Eye (tissue), 1 donor: ENCODE results near the gene PDGFC.

Experiments
- DNase-seq: peaks from one replicate; pipeline ENCODE4 v3.0.0-alpha.2; 2015

The PDGFC gene

GRCh38 chr4:156778606-156779005, 193.0 kb downstream of the PDGFC start:
- no peak for DNase-seq

GRCh38 chr4:156778093-156778492, 193.5 kb downstream of the PDGFC start:
- no peak for DNase-seq

GRCh38 chr4:156775813-156776212, 195.8 kb downstream of the PDGFC start:
- no peak for DNase-seq

DNA sequence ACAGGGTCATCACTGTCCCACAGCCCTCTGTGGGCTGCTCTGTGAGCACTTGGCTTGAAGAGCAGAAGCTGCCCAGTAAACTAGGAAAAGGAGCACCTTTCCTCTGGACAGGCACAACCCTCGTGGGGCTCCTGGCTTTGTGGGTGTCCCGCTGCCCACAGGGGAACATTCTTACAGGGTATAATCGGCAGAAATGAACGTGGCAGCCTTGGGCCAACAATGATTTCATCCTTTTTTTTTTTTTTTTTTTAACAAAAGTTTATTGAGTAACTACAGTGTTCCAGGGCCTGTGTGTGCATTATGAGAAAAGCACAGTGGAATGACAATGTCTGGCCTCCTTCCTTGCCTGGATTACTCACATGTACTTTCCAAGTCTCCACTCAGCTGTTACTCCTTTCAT, 197.2 kb downstream of the PDGFC start:
- no peak for DNase-seq

GRCh38 chr4:156773648-156774357, 197.8 kb downstream of the PDGFC start:
- DNase-seq, result no peak

DNA sequence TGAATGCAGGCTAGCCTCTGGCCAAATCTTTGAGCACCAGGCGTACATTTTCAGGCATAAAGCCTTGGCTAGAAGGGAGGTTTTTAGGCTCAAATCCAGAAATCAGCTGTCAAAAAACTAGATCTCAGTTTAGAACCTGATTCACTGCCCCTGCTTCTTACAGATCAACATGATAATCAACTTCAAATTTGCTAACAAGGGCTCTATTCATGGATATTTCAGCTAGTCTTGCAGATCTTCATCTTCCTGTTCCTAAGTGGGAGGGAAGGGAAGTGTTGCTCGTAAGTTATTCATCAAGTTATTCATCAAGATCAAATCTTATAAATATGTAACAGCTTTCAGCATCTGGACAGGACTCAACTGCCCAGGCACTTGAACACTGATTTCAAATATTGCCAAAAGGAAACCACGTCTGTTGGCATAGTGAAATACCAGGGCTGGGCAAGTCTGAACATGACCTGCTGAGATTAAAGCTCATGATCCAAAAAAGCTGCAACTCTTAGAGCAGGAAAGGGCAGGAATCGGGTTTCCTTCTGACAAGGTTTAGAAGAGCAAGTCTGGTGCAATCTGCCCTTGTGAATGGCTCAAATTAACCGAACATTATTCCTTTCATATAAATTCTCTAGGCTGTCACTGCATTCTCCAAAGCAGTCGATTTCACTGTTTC, 200.3 kb downstream of the PDGFC start:
- DNase-seq, result peak; percentile 67

- no peak for DNase-seq
Measured at GRCh38 chr4:156770140-156770539, 201.5 kb downstream of the PDGFC start.

GRCh38 chr4:156767911-156768415, 203.6 kb downstream of the PDGFC start:
- no peak for DNase-seq

- no peak for DNase-seq
Measured at GRCh38 chr4:156766846-156767245, 204.8 kb downstream of the PDGFC start.

- DNase-seq, result no peak
Measured at GRCh38 chr4:156765277-156765676, 206.3 kb downstream of the PDGFC start.

DNA sequence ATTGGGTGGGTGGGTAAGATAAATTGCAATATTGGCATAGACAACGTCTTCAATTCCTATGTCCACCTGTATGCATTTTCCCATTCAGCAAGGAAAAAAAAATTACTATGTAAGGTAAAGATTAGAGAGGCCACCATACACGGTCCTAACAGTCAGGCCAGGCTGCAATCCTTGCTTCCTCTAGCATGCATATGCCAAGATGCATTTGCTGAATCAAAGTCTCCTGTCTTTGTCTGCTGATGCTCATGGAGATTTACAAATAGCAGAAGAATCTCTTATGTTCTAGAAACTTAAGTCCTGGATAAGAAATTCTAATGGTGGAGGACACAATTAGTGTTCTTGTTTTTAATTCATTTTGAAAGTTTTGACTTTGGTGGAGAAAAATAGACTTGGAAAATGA, 206.8 kb downstream of the PDGFC start:
- no peak for DNase-seq

- peak; percentile 24 for DNase-seq
Measured at GRCh38 chr4:156764145-156764544, 207.5 kb downstream of the PDGFC start.

GRCh38 chr4:156763511-156763910, 208.1 kb downstream of the PDGFC start:
- peak; percentile 60 for DNase-seq

DNA sequence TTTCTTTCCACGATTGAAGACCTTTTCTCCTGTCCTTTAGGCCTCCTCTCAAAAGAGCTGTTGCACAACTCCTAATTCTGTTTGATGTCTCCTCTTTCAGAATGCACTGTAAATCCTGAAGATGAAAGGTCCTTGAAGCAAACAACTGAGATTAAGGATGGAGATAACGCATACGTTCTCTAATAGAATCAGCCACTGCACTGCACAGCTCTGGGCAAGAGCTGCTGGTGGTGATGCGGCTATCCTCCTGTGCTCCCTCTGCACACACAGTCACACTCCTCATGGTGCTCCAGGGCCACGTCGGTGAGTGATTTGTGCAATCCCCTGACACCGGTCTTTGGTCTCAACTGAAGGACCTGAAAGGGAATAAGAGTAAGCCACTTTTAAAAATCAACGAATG, 208.7 kb downstream of the PDGFC start:
- DNase-seq, result no peak

DNA sequence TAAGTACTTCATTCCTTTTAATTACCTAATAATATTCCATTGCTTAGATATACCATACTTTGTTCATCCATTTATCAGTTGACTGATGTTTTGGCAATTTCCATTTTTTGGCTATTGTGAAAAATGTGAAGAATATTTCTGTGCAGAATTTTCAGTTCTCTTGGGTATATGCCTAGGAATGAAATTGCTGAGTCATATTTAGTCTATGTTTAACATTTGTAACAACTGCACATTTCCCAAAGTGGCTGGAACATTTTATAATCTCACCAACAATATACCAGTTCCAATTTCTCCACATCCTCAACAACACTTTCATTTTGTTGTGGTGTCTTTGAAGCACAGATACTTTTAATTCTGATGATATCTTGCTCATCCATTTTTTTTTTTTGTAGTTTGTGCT, 215.5 kb downstream of the PDGFC start:
- no peak for DNase-seq

DNA sequence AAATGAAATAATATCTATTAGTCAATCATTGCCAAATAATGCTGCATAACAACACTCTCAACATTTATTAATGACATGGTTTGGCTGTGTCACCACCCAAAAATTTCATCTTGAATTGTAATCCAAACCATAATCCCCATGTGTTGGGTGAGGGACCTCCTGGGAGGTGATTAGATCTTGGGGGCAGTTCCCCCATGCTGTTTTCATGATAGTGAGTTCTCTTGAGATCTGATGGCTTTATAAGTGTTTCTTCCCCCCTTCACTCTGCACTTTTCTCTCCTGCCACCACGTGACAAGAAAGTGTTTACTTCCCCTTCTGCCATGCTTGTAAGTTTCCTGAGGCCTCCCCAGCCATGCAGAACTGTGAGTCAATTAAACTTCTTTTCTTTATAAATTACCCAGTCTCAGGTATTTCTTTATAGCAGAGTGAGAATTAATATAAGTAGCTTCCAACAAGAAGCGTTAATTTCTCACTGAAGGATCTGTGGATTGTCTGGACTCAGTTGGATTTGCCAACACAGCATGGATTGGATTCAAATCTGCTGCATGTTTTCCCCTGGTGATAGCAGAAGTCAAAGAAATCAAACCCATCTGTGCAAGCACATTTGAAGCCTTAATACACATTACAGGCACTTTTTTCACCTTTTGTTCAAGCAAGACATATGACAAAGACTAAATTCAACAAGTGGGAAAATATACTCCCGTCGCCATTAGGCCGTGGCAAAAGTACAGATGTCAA, 216.6 kb downstream of the PDGFC start:
- DNase-seq, result no peak

DNA sequence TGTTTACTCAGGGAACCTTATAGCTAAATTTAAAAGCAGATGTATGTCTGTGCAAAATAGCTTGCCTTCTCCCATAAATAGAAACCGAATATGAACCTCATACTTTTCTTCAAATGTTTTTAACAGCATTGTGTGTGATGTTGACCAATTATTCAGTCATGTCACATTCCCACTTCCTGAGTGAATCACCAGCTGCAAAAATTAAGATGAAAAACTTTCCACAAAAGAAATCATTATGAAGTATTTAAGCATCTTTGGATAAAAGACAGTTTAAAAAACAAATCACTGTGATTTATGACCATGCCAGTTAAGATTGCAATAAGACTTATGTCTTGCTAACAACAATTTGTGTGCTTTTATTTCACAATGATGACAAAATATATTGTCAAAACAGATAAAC, 220.1 kb downstream of the PDGFC start:
- DNase-seq, result no peak

GRCh38 chr4:156749426-156750403, 221.9 kb downstream of the PDGFC start:
- DNase-seq, result no peak

DNA sequence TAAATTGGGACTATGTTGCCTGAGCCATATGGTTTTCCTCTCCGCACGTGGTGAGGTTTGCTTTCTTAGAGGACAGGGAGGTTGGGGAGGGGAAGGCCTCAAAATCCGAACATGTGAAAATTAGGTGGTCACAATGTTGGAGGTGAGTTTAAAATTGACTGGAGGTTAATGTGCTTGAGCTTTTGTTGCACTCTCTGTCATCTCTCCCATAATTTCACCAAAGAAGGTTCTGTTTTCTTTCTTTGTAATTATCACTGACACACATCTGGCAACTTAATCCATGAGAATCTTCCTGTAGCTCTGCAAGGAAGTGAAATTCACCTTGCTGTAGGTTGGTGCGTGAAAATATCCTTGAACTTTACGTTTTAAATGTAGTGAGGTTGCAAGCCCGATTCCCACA, 225.5 kb downstream of the PDGFC start:
- no peak for DNase-seq

DNA sequence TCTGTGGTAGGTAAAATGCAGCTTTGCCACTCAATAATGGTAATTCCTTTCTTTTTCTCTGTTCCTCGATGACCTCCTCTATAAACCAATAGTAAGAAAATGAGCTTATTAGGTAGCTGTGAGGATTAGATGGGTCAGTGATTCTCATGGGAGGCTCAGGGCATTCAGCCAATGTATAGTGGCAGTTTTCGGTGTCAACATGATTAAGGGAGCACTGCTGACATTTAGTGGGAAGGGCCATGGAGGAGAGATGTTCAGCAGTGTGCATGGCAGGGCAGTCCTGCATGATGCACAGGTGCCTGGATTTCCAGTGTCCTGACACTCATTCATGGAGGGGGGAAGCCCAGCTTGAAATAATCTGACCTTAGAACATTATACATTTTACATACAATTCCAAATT, 232.8 kb downstream of the PDGFC start:
- peak; percentile 93 for DNase-seq

DNA sequence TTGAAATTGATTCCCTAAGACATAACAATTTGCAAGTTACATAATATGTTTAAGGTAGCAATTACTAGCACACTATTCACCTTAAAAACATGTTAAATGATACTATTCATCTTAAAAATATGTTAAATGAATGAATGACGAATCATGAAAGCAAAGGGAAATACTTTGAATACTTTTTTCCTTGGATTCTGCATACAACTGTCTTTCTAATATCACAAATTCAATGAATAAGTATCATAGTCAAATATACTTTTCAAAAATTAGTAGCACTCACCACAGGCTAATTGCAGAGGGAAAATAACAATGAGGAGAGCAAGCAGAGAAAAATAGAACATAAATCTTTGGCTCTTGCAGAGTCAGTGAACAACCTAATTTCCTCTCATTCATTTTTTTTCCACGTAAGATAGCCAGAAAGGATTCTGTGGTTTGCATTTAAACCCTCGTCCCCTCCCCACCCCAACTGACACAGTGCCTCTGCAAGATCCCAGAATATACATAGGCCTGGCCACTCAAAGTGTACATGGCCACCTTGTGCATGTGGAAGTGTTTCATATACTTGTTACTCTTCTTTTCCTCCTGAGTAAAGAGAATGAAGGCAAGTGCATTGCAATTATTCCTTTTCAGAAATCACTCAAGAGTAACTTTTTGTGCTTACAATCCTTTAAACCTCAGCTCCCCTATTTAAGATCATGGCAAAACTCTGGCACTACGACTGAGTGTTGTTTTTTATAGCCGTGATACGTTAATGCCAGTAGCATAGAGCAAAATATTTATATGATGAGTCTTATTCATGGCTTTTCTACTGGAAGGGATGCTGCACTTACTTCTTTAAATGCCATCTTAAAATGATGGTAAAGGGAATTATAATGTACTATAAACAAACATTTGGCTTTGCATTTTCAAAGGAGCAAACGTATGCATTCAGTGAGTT, 236.4 kb downstream of the PDGFC start:
- DNase-seq, result no peak
